Activated CD4-positive, alpha-beta T cell treated with anti-CD3 and anti-CD28 coated beads, Interleukin-2, Interleukin-6, amounts not matched to agents 100 ng/mL and 50 ng/mL, durations not matched to agents 16 hours and 8 hours (primary cell): ENCODE measurements around the gene MT2A.
"Not testable (repeated sequence)": the region's sequence is repeated elsewhere in the genome, so short reads cannot be mapped to it uniquely, and the experiment has no call there.

Experiments
- DNase-seq: peaks from one replicate; pipeline ENCODE4 v3.0.0-alpha.2; 2020

Gene MT2A

DNA sequence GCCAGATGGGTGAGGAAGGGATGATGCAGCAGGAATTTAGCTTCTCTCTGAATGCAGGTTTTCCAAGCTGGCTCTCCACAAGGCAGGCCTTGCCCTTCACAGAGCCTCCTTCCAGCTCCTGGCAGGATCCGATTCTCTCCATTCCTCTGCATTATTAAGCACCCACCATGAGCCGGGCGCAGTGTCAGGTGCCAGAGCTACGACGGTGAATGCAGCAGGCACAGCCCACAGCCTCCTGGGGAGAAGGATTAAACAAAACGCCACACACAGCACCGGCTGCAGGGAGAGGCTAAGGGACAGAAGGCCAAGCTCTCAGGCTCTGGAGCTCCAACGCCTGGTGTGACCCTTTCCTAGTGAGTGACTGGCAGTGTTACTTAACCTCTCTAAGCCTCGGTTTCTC is 7.1 kb upstream of the MT2A start:
- no peak for DNase-seq

DNA sequence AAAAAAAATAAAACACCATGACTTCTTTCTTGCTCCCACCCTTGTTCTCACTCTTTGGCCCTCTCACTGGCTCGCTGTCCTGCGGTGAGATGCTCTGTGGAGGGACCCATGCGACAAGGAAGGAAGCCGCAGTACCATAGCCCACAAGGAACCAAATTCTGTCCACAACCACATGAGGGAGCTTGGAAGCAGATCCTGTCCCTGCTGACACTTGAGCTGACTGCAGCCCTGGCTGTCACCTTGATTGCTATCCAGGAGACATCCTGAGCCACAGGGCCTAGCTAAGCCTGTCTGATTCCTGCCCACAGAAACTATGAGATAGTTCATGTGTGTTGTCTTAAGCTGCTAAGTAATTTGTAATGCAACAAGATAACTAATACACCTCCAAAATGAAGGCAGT is 4.8 kb upstream of the MT2A start:
- DNase-seq, result no peak

GRCh38 chr16:56604966-56605365 is 3.4 kb upstream of the MT2A start:
- DNase-seq, result no peak

DNA sequence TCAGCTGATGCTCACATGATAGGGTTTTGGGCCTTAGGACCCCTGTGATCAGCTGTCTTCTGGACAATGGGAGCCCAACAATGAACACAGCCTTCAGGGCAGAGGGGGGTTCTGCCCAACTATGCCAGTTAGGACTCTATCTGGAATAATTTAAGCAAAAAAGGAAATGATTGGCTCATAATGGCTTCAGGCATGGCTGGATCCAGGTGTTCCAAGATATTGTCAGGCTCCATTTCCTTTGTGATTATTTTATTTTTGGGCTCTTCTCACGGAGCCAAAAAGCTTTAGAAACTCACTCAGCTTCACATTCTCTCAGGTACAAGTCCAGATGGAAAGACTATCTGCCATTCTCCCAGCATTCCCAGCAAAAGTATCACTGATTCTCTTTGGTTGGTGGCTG is 2.9 kb upstream of the MT2A start:
- DNase-seq, result no peak

DNA sequence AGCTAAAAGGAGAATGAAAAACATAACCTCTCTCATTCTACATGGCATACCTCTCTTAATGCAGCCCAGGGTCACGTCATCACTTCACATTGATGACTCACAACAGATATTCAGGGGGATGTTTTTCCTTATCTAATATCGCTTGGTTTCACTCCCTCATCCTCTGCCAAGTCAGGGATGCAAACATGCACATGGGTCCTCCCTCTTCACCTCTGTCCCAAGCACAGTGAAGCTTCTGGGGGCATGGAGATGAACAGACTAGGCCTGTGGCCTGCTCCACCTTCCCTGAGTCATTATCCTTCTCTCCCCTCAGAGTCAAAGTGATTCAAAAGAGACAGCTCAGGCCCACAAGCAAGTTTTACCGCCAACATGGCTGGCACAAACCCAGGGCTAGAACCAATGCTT is 2.3 kb upstream of the MT2A start:
- DNase-seq, result no peak

DNA sequence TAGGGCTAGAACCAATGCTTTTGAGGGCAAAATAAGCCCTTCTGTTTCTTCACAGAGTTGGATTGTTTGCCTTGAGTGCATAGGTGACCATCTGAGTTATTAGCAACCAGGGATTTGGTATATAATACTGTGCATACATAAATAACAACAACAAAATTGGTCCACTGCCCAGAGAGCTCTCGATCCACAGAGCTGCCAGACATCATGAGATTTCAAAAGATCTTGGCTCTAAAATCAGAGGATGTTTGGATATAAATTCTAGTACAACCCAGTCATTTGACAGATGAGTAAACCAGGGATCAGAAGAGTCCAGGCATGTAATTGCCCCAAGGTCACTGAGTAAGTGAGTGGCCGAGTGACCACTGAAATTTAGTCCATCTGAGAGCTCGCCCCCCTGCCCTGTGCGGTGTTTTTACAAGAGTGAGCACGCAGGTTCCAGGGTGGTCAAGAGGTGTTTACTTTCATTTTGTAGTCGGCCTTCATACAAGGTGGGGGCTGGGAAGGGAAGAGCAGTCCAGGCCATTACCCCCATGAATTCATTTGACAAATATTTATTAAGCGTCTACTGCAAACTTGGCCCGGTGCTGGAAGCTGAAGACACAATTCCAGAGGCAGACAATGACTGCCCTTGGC is 1.8 kb upstream of the MT2A start:
- DNase-seq, result no peak

DNA sequence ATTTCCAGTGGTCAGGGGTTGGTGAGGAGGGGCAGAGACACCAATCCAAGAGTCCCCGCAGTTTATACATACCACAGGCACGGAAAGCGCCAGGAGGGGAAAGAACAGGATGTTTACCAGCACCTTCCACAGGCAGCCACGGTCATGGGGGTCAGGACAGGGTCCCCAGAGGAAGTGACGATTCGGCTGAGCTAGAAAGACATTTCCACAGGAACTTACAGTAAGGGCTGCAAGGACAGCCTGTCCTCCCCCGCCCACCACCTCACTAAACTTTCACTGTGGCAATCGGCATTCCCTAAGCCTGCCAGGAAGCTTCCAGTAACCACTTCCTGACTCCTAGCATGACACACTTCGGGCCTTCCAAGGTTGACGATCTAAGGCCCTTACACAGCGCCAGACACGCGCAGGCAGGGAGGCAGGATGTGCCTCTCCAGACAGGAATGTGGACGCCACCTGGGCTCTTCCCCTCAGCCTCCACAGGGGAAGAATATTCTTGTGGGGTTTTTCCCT is 1.2 kb upstream of the MT2A start:
- DNase-seq, result no peak

- no peak for DNase-seq
Observed at GRCh38 chr16:56607675-56608042, 725 bp upstream of the MT2A start.

GRCh38 chr16:56608876-56609462 is 585 bp downstream of the MT2A start:
- DNase-seq, result no peak

DNA sequence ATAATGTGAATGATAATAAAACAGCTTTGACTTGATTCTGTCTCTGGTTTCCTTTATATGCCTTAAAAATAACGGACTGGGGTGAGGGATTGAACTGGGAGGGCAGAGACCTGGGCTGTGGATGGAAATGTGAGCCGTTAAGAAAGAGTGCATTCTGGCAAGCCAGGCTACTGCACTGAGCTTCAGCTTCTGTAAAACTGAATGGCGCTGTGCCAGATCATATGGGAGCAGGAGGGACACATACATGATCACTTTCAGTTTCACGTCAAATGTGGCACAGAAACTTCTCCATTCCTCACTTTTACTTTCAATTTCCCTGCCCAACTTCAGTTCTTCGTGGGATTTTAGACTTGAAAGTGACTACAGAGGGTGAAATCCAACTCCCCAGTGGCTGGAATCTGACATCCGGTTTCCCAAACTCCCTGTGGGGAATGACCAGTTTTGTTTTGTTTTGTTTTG is 1.1 kb downstream of the MT2A start:
- DNase-seq, result peak; percentile 87

GRCh38 chr16:56610017-56610608 is 1.7 kb downstream of the MT2A start:
- peak; percentile 80 for DNase-seq

GRCh38 chr16:56610609-56611111 is 2.3 kb downstream of the MT2A start:
- DNase-seq, result peak; percentile 63

DNA sequence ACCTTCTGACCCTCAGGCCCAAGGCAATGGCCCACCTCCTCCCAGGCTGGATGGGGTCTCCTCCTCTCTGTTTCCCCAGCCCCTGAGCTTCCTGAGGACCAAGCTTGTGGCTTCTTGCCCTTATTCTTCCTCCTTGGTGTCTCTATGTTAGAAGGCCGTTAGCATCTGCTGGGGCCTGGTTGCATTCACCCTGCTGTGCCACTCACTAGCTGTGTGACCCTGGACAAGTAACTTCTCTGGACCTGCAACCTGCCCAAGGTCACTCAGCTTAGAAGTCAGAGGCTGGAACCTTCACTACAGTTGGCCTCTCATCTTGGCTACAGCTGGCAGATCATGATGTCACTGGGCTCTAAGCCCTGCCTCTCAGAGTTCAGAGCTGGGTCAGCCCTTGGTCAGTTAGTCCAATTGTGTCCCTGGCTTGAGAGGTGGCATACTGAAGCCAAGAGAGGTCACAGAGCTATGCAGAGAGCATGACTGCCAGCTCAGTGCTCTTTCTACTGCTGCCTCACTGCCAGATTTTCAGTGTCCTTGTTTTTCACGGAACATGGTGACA is 3.0 kb downstream of the MT2A start:
- no peak for DNase-seq

- no peak for DNase-seq
Observed at GRCh38 chr16:56613706-56614105, 5.3 kb downstream of the MT2A start.

DNA sequence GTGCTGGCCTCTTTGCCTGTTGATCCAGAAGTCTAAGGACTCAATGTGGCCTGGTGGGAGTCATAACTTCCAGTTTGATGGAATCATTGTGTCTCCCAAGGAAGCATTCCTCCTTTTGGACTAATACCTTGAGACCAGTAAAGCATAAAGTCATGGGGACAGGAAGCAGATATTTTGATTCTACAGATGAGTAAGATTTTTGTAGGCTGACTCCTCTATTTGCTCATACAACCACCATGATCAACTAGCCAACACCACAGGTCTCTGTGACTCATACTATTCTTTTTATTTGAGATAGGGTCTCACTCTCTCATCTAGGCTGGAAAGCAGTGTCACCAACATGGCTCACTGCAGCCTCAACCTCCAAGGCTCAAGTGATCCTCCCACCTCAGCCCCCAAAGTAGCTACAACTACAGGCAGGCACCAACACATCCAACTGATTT is 6.2 kb downstream of the MT2A start:
- peak; percentile 80 for DNase-seq

DNA sequence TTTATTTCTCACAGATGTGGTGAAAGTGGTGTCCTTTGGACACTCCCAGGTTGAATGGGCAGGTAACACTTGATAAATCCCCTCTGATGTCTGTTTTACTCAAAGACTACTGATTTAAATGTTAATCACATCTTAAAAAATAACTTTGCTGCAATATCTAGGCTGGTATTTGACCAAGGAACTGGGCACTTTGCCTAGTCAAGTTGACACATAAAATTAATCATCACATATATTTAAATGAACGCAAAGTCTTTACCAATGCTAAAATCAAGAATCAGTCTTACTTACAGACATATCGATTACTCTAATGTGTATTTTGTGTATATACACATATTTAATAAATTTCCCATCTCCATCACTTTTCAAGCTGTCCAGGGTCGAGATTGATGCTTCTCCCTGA is 7.0 kb downstream of the MT2A start:
- DNase-seq, result no peak

- no peak for DNase-seq
Observed at GRCh38 chr16:56616608-56617211, 8.3 kb downstream of the MT2A start.

DNA sequence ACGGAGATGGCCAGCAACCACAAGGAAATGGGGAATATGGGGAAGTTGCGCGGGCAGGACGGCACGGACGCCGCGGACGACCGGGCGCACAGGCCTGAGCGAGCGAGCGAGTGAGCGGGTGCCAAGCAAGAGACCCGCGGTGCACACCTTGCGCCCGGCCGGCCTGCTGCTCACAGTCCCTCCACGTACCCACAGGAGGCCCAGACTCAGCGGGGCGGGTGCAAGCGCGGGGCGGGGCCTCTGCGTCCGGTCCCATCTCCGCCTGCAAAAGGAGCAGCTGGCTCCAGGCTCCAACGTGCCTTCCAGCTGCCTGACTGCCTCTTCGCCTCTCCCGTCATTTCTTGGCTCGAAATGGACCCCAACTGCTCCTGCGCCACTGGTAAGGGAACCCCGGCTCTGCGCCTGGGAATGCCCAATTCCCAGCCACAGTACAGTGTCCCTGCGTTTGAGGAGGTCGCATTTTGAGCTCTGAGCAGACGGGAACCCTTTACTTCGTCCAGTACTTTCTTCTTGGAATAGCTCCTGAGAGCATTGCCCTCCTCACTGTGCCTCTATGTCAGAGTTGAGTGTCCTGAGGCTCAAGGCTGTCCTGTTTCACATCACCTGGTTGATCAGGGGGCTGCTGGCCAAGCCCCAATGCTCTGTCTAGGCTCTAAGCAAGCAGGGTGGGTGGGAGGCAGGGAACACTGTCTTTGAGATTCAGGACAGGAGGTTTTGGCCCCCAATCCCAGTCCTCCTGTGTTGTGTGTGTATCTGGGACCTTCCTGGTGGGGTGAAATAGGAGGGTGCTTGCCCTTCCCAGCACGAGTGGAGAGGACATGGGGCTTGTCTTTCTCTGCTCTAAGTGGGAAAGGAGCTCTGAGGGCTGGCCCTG is 9.1 kb downstream of the MT2A start:
- peak; percentile 73 for DNase-seq

DNA sequence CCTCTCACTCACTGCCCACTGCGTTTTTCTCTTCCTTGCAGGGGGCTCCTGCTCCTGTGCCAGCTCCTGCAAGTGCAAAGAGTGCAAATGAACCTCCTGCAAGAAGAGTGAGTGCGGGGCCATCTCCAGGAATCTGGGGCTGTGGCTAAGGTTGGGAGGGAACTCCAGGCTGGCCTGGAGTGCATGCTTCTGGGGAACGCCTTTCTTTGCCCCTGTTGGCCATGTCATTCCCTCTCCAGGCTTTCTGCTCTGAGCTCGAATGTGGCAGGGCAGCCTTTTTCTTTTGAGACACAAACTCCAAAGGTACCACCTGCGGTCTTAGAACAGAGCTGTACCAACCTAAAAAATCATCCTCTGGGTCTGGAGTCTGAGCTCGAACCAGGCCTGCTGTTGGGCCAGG is 9.8 kb downstream of the MT2A start:
- DNase-seq, result no peak

DNA sequence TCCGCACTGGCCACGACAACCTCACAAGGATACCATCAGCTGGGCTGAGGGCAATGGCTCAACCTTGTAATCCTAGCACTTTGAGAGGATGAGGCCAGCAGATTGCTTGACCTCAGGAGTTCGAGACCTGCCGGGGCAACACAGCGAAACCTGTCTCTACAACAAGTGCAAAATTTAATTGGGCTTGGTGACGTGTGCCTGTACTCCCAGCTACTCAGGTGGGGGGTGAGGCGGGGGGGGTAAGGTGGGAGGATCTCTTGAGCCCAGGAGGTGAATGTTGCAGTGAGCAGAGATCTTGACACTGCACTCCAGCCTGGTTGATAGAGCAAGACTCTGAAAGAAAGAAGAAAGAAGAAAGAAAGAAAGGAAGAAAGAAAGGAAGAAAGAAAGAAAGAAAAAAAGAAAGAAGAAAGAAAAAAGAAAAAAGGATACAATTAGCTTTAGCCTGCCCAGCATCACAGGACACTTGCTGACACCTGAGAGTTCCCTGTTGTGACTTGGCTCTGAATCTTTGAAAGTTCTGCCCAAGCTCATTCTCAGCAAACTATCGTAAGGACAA is 12.0 kb downstream of the MT2A start:
- no peak for DNase-seq

GRCh38 chr16:56621665-56622445 is 13.5 kb downstream of the MT2A start:
- DNase-seq, result not testable (repeated sequence)
